Mesenchymal stem cell (in vitro differentiated cells and primary cell): ENCODE measurements around the gene TREM1. TPM values are rescaled to one million over a fixed set of nuclear protein-coding genes. Genes with fewer than 3 reads are reported as not detected.

Experiments used
- DNase-seq: peaks from one replicate; pipeline ENCODE4 v3.0.0-alpha.2; 2013
- H2AFZ ChIP-seq: one replicate; pipeline ENCODE4 v1.6.1; 2013; ENCODE audit warnings: low read depth, mild to moderate bottlenecking, control low read depth, inconsistent platforms, low read length, moderate library complexity
- H2AK5ac ChIP-seq: 2 replicates; pipeline ENCODE4 v1.6.1; 2013; ENCODE audit warnings: low read length, moderate library complexity, mild to moderate bottlenecking, inconsistent platforms; ENCODE audit not compliant: severe bottlenecking
- H2BK120ac ChIP-seq: one replicate; pipeline ENCODE4 v1.6.1; 2013; ENCODE audit warnings: low read depth, mild to moderate bottlenecking, inconsistent platforms, low read length, moderate library complexity
- H2BK12ac ChIP-seq, 2 experiments: one replicate each; pipeline ENCODE4 v1.6.1; 2013; ENCODE audit warnings: inconsistent platforms in 2 of 2, low read length in 2 of 2, mild to moderate bottlenecking in 2 of 2, moderate library complexity in 2 of 2, control low read depth in 1 of 2
- H2BK15ac ChIP-seq: one replicate; pipeline ENCODE4 v1.6.1; 2013; ENCODE audit warnings: mild to moderate bottlenecking, low read depth, inconsistent platforms; ENCODE audit not compliant: poor library complexity, severe bottlenecking
- H2BK5ac ChIP-seq: 2 replicates; pipeline ENCODE4 v1.6.1; 2013; ENCODE audit warnings: low read depth, mild to moderate bottlenecking, low read length, control low read depth, inconsistent platforms; ENCODE audit not compliant: poor library complexity, severe bottlenecking
- H3K14ac ChIP-seq, 2 experiments: one replicate each; pipeline ENCODE4 v1.6.1; 2013; ENCODE audit warnings: inconsistent platforms in 2 of 2, low read length in 2 of 2, control low read depth in 1 of 2, mild to moderate bottlenecking in 1 of 2, moderate library complexity in 1 of 2
- H3K18ac ChIP-seq, 2 experiments: one replicate each; pipeline ENCODE4 v1.6.1; 2013; ENCODE audit warnings: inconsistent platforms in 2 of 2, low read length in 2 of 2, control low read depth in 1 of 2, low read depth in 1 of 2, mild to moderate bottlenecking in 1 of 2
- H3K23ac ChIP-seq, 2 experiments: one replicate each; pipeline ENCODE4 v1.6.1; 2013; ENCODE audit warnings: inconsistent platforms in 2 of 2, low read length in 2 of 2, mild to moderate bottlenecking in 2 of 2, moderate library complexity in 2 of 2, control low read depth in 1 of 2
- H3K27ac ChIP-seq: 2 replicates; pipeline ENCODE4 v1.5.1; 2013; ENCODE audit warnings: mild to moderate bottlenecking, moderate library complexity, low read length, control low read depth, inconsistent platforms; ENCODE audit not compliant: poor library complexity, severe bottlenecking
- H3K27me3 ChIP-seq, 2 experiments: 2 replicates each; pipeline versions ENCODE4 v1.6.1 to v1.7.0; 2013; ENCODE audit warnings: low read length in 2 of 2, mild to moderate bottlenecking in 2 of 2, moderate library complexity in 2 of 2, control low read depth in 1 of 2, inconsistent platforms in 1 of 2; ENCODE audit not compliant: control insufficient read depth in 1 of 2, insufficient read depth in 1 of 2
- H3K36me3 ChIP-seq, 2 experiments: 2 replicates each; pipeline versions ENCODE4 v1.6.1 to v1.7.0; 2013; ENCODE audit warnings: low read length in 2 of 2, control low read depth in 1 of 2, inconsistent platforms in 1 of 2, low read depth in 1 of 2, mild to moderate bottlenecking in 1 of 2; ENCODE audit not compliant: insufficient read depth in 2 of 2, control insufficient read depth in 1 of 2
- H3K4ac ChIP-seq, 2 experiments: one replicate each; pipeline ENCODE4 v1.6.1; 2013; ENCODE audit warnings: inconsistent platforms in 2 of 2, low read length in 2 of 2, mild to moderate bottlenecking in 2 of 2, moderate library complexity in 2 of 2, control low read depth in 1 of 2, low read depth in 1 of 2
- H3K4me1 ChIP-seq: 2 replicates; pipeline ENCODE4 v1.6.1; 2013; ENCODE audit warnings: low read depth, low read length, control low read depth; ENCODE audit not compliant: control insufficient read depth, insufficient read depth
- H3K4me2 ChIP-seq: 2 replicates; pipeline ENCODE4 v1.6.1; 2013; ENCODE audit warnings: low read length, mild to moderate bottlenecking, inconsistent platforms; ENCODE audit not compliant: poor library complexity, severe bottlenecking
- H3K4me3 ChIP-seq, 2 experiments: 2 replicates each; pipeline versions ENCODE4 v1.5.1 to v1.7.0; 2013; ENCODE audit warnings: low read length in 2 of 2, mild to moderate bottlenecking in 2 of 2, control low read depth in 1 of 2, low read depth in 1 of 2; ENCODE audit not compliant: insufficient read depth in 1 of 2
- H3K79me1 ChIP-seq: replicated peaks from 2 replicates; pipeline ENCODE4 v1.6.1; 2013; ENCODE audit warnings: mild to moderate bottlenecking, control low read depth, low read length, inconsistent platforms; ENCODE audit not compliant: poor library complexity, severe bottlenecking
- H3K9ac ChIP-seq: 2 replicates; pipeline ENCODE4 v1.7.0; 2013; ENCODE audit warnings: mild to moderate bottlenecking, low read length, moderate library complexity
- H3K9me3 ChIP-seq: 2 replicates; pipeline ENCODE4 v1.7.0; 2013; ENCODE audit warnings: mild to moderate bottlenecking, low read length; ENCODE audit not compliant: control insufficient read depth
- H4K8ac ChIP-seq: one replicate; pipeline ENCODE4 v1.6.1; 2013; ENCODE audit warnings: inconsistent platforms, mild to moderate bottlenecking, low read length, moderate library complexity
- H4K91ac ChIP-seq: one replicate; pipeline ENCODE4 v1.6.1; 2013; ENCODE audit warnings: mild to moderate bottlenecking, low read length, inconsistent platforms
- WGBS: methylation state at CpG from one replicate; pipeline ENCODE4 v1.1.7; 2013; ENCODE audit warnings: mixed read lengths; 5-methylcytosine and 5-hydroxymethylcytosine counted together
- polyA plus RNA-seq, 2 experiments: library from polyadenylated mRNA; stranded (reverse); fragments of 200-250 nt; gene quantifications; one replicate each; pipeline ENCODE4 v1.2.3, GENCODE V29; 2013

TREM1 gene
- polyA plus RNA-seq (2013, experiment 1 of 2) = 5.2 TPM
- polyA plus RNA-seq (2013, experiment 2 of 2) = 5.7 TPM

DNA sequence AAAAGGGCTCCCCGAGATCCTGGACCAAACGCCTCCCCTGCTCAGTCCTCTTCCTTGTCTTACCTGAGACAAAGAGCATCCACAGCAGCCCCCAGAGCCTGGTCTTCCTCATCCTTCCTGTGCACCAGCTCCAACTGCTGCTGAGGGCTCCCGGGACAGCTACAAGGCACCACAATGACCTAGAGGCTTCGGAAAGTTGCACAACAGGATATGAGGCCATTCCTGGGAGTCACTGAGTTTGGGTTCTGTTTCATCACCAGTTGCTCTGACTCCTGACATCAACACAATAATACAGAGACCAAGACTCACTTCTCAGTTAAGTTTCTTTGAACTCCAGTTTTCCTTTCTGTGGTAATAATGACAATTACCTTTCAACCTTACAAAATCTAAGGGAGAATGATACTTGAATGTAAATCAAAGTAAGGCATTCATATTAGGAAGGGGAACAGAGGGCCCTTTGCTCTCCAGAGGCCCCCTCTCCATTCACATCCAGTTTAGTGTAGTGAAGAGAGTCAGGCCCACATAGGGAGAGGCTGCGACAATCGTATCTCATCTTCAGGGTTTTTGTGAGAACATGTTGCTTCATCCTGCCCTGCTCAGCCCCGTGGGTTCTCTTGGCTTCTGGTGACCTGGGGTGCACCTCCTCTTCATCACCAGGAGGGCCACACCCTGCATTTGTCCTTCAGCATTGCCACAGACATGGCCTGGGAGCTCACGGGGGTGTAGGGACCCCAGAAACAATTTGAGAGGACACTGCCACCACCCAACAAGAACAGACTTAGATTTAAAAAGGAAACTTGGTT lies at the start of gene TREM1:
Gene TREM1 (minus strand): TSS at position 139 of the 803 bp plus-strand sequence. CDS start 27 bp downstream, at position 112.
- 66% methylated on average over 8 of the region's 8 CpGs for WGBS
- H3K4me2 ChIP-seq = no peak within 1 kb of the TSS
- H3K4me1 ChIP-seq = no peaks in the 10 kb centered on the region
- H3K4ac ChIP-seq = peak within 1 kb of the TSS in 1 of 2 experiments; percentile 43
- peak within 1 kb of the TSS; percentile 90 for H3K9ac ChIP-seq
- peak; percentile 97 for DNase-seq
- no peaks in the 10 kb centered on the region for H3K36me3 ChIP-seq
- H4K91ac ChIP-seq = no peak within 1 kb of the TSS
- H2BK15ac ChIP-seq = no peak within 1 kb of the TSS
- H3K18ac ChIP-seq = no peak within 1 kb of the TSS
- no peak within 1 kb of the TSS for H2BK120ac ChIP-seq
- H3K27ac ChIP-seq = no peak within 1 kb of the TSS
- no peaks in the 10 kb centered on the region for H3K79me1 ChIP-seq
- H3K14ac ChIP-seq = no peak within 1 kb of the TSS
- H4K8ac ChIP-seq = no peak within 1 kb of the TSS
- H2AK5ac ChIP-seq = no peak within 1 kb of the TSS
- peaks cover 0 to 14% of the 10 kb centered on the region in 2 experiments for H3K27me3 ChIP-seq
- H3K4me3 ChIP-seq = peak within 1 kb of the TSS in 1 of 2 experiments; percentile 29
- H3K23ac ChIP-seq = no peak within 1 kb of the TSS
- no peak within 1 kb of the TSS for H2AFZ ChIP-seq
- peak within 1 kb of the TSS in 1 of 2 experiments; percentile 10 for H2BK12ac ChIP-seq
- no peaks in the 10 kb centered on the region for H3K9me3 ChIP-seq
- H2BK5ac ChIP-seq = no peak within 1 kb of the TSS

DNA sequence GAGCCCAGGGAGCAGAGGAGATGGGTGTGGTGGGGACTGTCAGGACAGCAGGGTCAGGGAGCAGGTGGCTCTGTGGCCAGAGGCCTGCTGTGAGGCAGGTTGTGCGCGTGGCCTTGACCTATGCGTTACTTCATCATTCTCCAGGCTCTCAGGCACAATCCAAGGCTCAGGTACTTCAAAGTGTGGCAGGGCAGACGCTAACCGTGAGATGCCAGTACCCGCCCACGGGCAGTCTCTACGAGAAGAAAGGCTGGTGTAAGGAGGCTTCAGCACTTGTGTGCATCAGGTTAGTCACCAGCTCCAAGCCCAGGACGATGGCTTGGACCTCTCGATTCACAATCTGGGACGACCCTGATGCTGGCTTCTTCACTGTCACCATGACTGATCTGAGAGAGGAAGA lies 49.5 kb upstream of the TREM1 start:
- WGBS = 91% methylated on average over 10 of the region's 11 CpGs
- H3K4ac ChIP-seq = no peak overlapping the region
- no peak overlapping the region for H3K9ac ChIP-seq
- H3K4me2 ChIP-seq = no peak overlapping the region
- H3K79me1 ChIP-seq = no peaks in the 10 kb centered on the region
- no peak overlapping the region for H2BK12ac ChIP-seq
- no peak overlapping the region for H2BK15ac ChIP-seq
- H3K23ac ChIP-seq = no peak overlapping the region
- no peaks in the 10 kb centered on the region for H3K9me3 ChIP-seq
- H3K4me3 ChIP-seq = no peak overlapping the region
- H2BK120ac ChIP-seq = no peak overlapping the region
- H3K18ac ChIP-seq = no peak overlapping the region
- H3K14ac ChIP-seq = no peak overlapping the region
- no peak overlapping the region for H2AFZ ChIP-seq
- peaks cover 45 to 75% of the 10 kb centered on the region in 2 experiments for H3K27me3 ChIP-seq
- no peak overlapping the region for H4K91ac ChIP-seq
- H3K36me3 ChIP-seq = no peaks in the 10 kb centered on the region
- no peak overlapping the region for H2AK5ac ChIP-seq
- H4K8ac ChIP-seq = no peak overlapping the region
- no peak overlapping the region for H3K27ac ChIP-seq
- no peak for DNase-seq
- no peaks in the 10 kb centered on the region for H3K4me1 ChIP-seq
- no peak overlapping the region for H2BK5ac ChIP-seq

DNA sequence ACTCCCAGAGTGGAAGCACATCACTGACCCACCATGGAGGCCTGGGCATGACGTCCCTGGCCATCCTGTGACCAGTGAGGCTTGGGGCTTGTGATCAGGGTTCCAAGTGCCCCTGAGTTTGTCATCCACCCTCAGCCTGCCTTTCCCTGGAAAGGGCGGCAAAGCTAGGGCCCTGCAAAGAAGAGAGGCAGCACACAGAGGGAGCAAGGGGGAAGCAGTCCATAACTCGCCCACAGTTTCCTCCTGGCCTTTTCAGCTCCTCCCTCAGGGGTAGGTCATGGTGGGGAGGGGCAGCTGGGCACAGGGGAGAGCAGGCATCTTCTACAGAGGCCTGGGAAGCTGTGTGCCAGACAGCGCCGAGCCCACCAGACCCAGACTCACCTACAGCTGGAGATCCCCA lies 48.8 kb upstream of the TREM1 start, which contains the start of gene NCR2:
Gene NCR2 (plus strand): TSS at position 313 of the 400 bp plus-strand sequence. CDS start 269 bp downstream, outside the sequence.
- no peak within 1 kb of the TSS for H4K8ac ChIP-seq
- no peak within 1 kb of the TSS for H2BK12ac ChIP-seq
- H3K9ac ChIP-seq = no peak within 1 kb of the TSS
- no peaks in the 10 kb centered on the region for H3K4me1 ChIP-seq
- no peak within 1 kb of the TSS for H2AK5ac ChIP-seq
- H3K14ac ChIP-seq = no peak within 1 kb of the TSS
- H3K4me3 ChIP-seq = no peak within 1 kb of the TSS
- DNase-seq = no peak
- no peaks in the 10 kb centered on the region for H3K79me1 ChIP-seq
- H4K91ac ChIP-seq = no peak within 1 kb of the TSS
- no peaks in the 10 kb centered on the region for H3K36me3 ChIP-seq
- H3K18ac ChIP-seq = no peak within 1 kb of the TSS
- no peak within 1 kb of the TSS for H3K23ac ChIP-seq
- H2BK15ac ChIP-seq = no peak within 1 kb of the TSS
- H3K27ac ChIP-seq = no peak within 1 kb of the TSS
- H2BK120ac ChIP-seq = no peak within 1 kb of the TSS
- H3K9me3 ChIP-seq = no peaks in the 10 kb centered on the region
- no peak within 1 kb of the TSS for H3K4ac ChIP-seq
- 89% methylated on average over 4 of the region's 5 CpGs for WGBS
- no peak within 1 kb of the TSS for H3K4me2 ChIP-seq
- peaks cover 41 to 72% of the 10 kb centered on the region in 2 experiments for H3K27me3 ChIP-seq
- H2AFZ ChIP-seq = no peak within 1 kb of the TSS
- no peak within 1 kb of the TSS for H2BK5ac ChIP-seq

DNA sequence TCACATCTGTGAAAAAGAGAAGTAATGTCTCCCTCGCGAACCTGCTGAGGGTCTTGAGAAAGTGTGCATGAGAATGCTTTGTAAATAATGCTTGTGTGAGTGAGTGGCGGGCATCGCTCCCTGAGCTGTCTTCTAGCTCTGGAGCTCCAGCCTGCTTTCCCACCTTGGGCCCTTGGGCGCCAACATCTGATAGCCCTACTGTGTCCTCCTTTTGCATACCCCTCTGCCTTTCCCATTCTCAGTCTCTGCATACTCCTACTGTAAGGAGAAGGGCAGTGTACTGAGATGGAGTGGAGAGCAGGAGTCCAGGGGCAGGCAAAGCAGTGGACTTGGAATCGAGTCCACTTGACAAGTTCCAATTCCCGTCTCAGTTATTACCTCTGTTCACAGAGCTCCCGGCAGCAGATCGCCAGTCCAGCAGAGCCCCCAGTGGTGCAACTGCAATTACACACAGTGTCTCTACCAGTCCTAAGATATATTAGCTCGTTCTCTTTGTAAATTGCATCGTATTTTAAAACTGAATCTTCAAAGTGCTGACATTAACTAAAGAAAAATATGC lies 48.1 kb upstream of the TREM1 start:
- H2BK15ac ChIP-seq = no peak overlapping the region
- no peak overlapping the region for H2AFZ ChIP-seq
- no peaks in the 10 kb centered on the region for H3K9me3 ChIP-seq
- no peak overlapping the region for H3K4me2 ChIP-seq
- no peak overlapping the region for H4K8ac ChIP-seq
- H4K91ac ChIP-seq = no peak overlapping the region
- H2AK5ac ChIP-seq = no peak overlapping the region
- H2BK5ac ChIP-seq = no peak overlapping the region
- no peaks in the 10 kb centered on the region for H3K36me3 ChIP-seq
- peak overlapping the region in 1 of 2 experiments; percentile 3 for H3K14ac ChIP-seq
- H3K27me3 ChIP-seq = peaks cover 41 to 76% of the 10 kb centered on the region in 2 experiments
- H3K27ac ChIP-seq = no peak overlapping the region
- H2BK120ac ChIP-seq = no peak overlapping the region
- H3K4me3 ChIP-seq = no peak overlapping the region
- no peak overlapping the region for H2BK12ac ChIP-seq
- H3K23ac ChIP-seq = no peak overlapping the region
- H3K9ac ChIP-seq = no peak overlapping the region
- no peak overlapping the region for H3K18ac ChIP-seq
- no peaks in the 10 kb centered on the region for H3K4me1 ChIP-seq
- DNase-seq = peak; percentile 16
- WGBS = 78% methylated on average over 7 of the region's 11 CpGs
- H3K4ac ChIP-seq = no peak overlapping the region
- no peaks in the 10 kb centered on the region for H3K79me1 ChIP-seq
